Activated naive CD8-positive, alpha-beta T cell treated with anti-CD3 and anti-CD28 coated beads for 36 hours (primary cell): ENCODE measurements around the gene SLC27A2. TPM values are rescaled to one million over a fixed set of nuclear protein-coding genes. Genes with fewer than 3 reads are reported as not detected.

Source experiments
- DNase-seq: peaks from one replicate; pipeline ENCODE4 v3.0.0; 2021
- H3K27ac Mint-ChIP-seq: one replicate; pipeline ENCODE4 v1.8.0; 2022; ENCODE audit warnings: mild to moderate bottlenecking, moderate library complexity, mixed read lengths
- H3K27me3 Mint-ChIP-seq: one replicate; pipeline ENCODE4 v1.8.0; 2022; ENCODE audit warnings: mild to moderate bottlenecking, mixed read lengths
- H3K36me3 Mint-ChIP-seq: one replicate; pipeline ENCODE4 v1.8.0; 2021; ENCODE audit warnings: mild to moderate bottlenecking, mixed read lengths
- H3K4me1 Mint-ChIP-seq: one replicate; pipeline ENCODE4 v1.8.0; 2021; ENCODE audit warnings: mixed read lengths
- H3K4me3 Mint-ChIP-seq: one replicate; pipeline ENCODE4 v1.8.0; 2022; ENCODE audit warnings: mild to moderate bottlenecking, moderate library complexity, mixed read lengths
- H3K9me3 Mint-ChIP-seq: one replicate; pipeline ENCODE4 v1.8.0; 2022; ENCODE audit warnings: mixed read lengths
- total RNA-seq, 2 experiments: library from RNA; stranded (reverse); gene quantifications; one replicate each; pipeline ENCODE4 v1.2.3, GENCODE V29; 2021

The SLC27A2 gene
- total RNA-seq, 2 experiments from 2014 or later = 15.0 to 16.0 TPM

GRCh38 chr15:50280271-50280670 lies 98.3 kb downstream of the SLC27A2 start:
- no peaks in the 10 kb centered on the region for H3K27me3 Mint-ChIP-seq
- peaks cover 23% of the 10 kb centered on the region for H3K36me3 Mint-ChIP-seq
- H3K4me1 Mint-ChIP-seq = peaks cover 15% of the 10 kb centered on the region
- H3K4me3 Mint-ChIP-seq = no peak overlapping the region
- no peaks in the 10 kb centered on the region for H3K9me3 Mint-ChIP-seq
- DNase-seq = no peak
- H3K27ac Mint-ChIP-seq = no peak overlapping the region

- Mint-ChIP-seq H3K4me3 (no peak overlapping the region), H3K4me1 (peaks cover 10% of the 10 kb centered on the region), H3K9me3 (no peaks in the 10 kb centered on the region), H3K36me3 (peaks cover 23% of the 10 kb centered on the region), H3K27ac (no peak overlapping the region), H3K27me3 (no peaks in the 10 kb centered on the region)
- no peak for DNase-seq
Measured at GRCh38 chr15:50281427-50281826, 99.4 kb downstream of the SLC27A2 start.

Other genes starting within 250 kb of the SLC27A2 start
- 1 to 10 TPM; 3.4 to 3.5 TPM for gene ATP8B4, start 63.0 kb upstream of the SLC27A2 start, total RNA-seq
- under 1 TPM; 0.32 to 0.33 TPM for gene HDC, start 83.5 kb downstream of the SLC27A2 start, total RNA-seq
- gene GABPB1, start 173.0 kb downstream of the SLC27A2 start, total RNA-seq = 10 to 100 TPM; 40.3 to 43.6 TPM
- 10 to 100 TPM; 48.6 to 51.9 TPM for gene USP8, start 242.2 kb downstream of the SLC27A2 start, total RNA-seq